ENCODE results near the gene MEIKIN. TPM values are rescaled to one million over a fixed set of nuclear protein-coding genes. Genes with fewer than 3 reads are reported as not detected.

The MEIKIN gene
- total RNA-seq, 5 donors from 2014 or later (not counting 1 experiment from before 2014, with no cell fraction given): 0.22 to 1.6 (median 0.73) TPM; not detected in 1

GRCh38 chr5:131974622-131974955 is 29.1 kb upstream of the MEIKIN start:
- WGBS (ENCODE audit: insufficient coverage): 44% methylated on average over 3 of the region's 5 CpGs
- Mint-ChIP-seq H3K4me3 (peak overlapping the region; percentile 80 to 91 (median 90)), H3K4me1 (peaks cover 73 to 80% (median 73%) of the 10 kb centered on the region in 3 donors), H3K27ac (peak overlapping the region; percentile 94 to 100), H3K27me3 (no peaks in the 10 kb centered on the region), H3K36me3 (peaks cover 29% of the 10 kb centered on the region), H3K9me3 (no peaks in the 10 kb centered on the region)
- POLR2A ChIA-PET: no interaction called here
- peak in 6 of 35 experiments; percentile 4 to 41 (median 20) for DNase-seq
- peak; percentile 52 to 61 (median 56) for ATAC-seq (replicated peaks in 1 of 4)
- Histone ChIP-seq H3K4me3 (ENCODE audit: control insufficient read depth in 1 of 2, extremely low read depth in 1 of 2, low read length in 1 of 2) (peak overlapping the region in 1 of 2 donors; percentile 44), H3K36me3 (ENCODE audit: control insufficient read depth in 2 of 2, extremely low read depth in 1 of 2, insufficient read depth in 1 of 2, low read length in 1 of 2) (peaks cover 0 to 9% of the 10 kb centered on the region in 2 donors), H3K27ac (ENCODE audit: low read length) (peak overlapping the region; percentile 83), H3K4me1 (ENCODE audit: control insufficient read depth in 1 of 2, extremely low read depth in 1 of 2, insufficient read depth in 2 of 2, low read length in 2 of 2) (peaks cover 16 to 39% of the 10 kb centered on the region in 2 experiments), H3K27me3 (replicated peaks in 1 of 2; ENCODE audit: control insufficient read depth in 2 of 2, extremely low read depth in 1 of 2, insufficient read depth in 2 of 2, low read length in 1 of 2) (no peaks in the 10 kb centered on the region), H3K9me3 (no peaks in the 10 kb centered on the region)
- CTCF ChIA-PET: interaction anchor here in 1 of 2 donors (1.6 kb wide), 1 partner anchor 33 kb away, joined by 5 read pairs; no protein-coding TSS in a partner anchor

- DNase-seq: no peak
- peak overlapping the region; percentile 83 for H3K27ac ChIP-seq (ENCODE audit: low read length)
- 80% methylated on average over 1 of the region's 1 CpG for WGBS (ENCODE audit: insufficient coverage)
- peaks cover 16 to 39% of the 10 kb centered on the region in 2 experiments for H3K4me1 ChIP-seq (ENCODE audit: control insufficient read depth in 1 of 2, extremely low read depth in 1 of 2, insufficient read depth in 2 of 2, low read length in 2 of 2)
- POLR2A ChIA-PET: no interaction called here
- peaks cover 30% of the 10 kb centered on the region for H3K36me3 Mint-ChIP-seq
- H3K4me3 ChIP-seq (ENCODE audit: control insufficient read depth in 1 of 2, extremely low read depth in 1 of 2, low read length in 1 of 2): peak overlapping the region in 1 of 2 donors; percentile 44
- no peaks in the 10 kb centered on the region for H3K9me3 ChIP-seq
- no peak for ATAC-seq (replicated peaks in 1 of 4)
- peaks cover 0 to 9% of the 10 kb centered on the region in 2 donors for H3K36me3 ChIP-seq (ENCODE audit: control insufficient read depth in 2 of 2, extremely low read depth in 1 of 2, insufficient read depth in 1 of 2, low read length in 1 of 2)
- H3K27me3 Mint-ChIP-seq: no peaks in the 10 kb centered on the region
- no peaks in the 10 kb centered on the region for H3K27me3 ChIP-seq (replicated peaks in 1 of 2; ENCODE audit: control insufficient read depth in 2 of 2, extremely low read depth in 1 of 2, insufficient read depth in 2 of 2, low read length in 1 of 2)
- H3K27ac Mint-ChIP-seq: peak overlapping the region; percentile 94 to 100
- CTCF ChIA-PET: interaction anchor here in 1 of 2 donors (1.6 kb wide), 1 partner anchor 34 kb away, joined by 5 read pairs; no protein-coding TSS in a partner anchor
- no peaks in the 10 kb centered on the region for H3K9me3 Mint-ChIP-seq
- peaks cover 73 to 81% (median 74%) of the 10 kb centered on the region in 3 donors for H3K4me1 Mint-ChIP-seq
- H3K4me3 Mint-ChIP-seq: peak overlapping the region; percentile 80 to 91 (median 90)
These were observed 28.6 kb upstream of the MEIKIN start for GRCh38 chr5:131974016-131974415.

GRCh38 chr5:131973089-131973712 is 27.7 kb upstream of the MEIKIN start:
- no peaks in the 10 kb centered on the region for H3K9me3 Mint-ChIP-seq
- DNase-seq: no peak
- peaks cover 0 to 9% of the 10 kb centered on the region in 2 donors for H3K36me3 ChIP-seq (ENCODE audit: control insufficient read depth in 2 of 2, extremely low read depth in 1 of 2, insufficient read depth in 1 of 2, low read length in 1 of 2)
- H3K36me3 Mint-ChIP-seq: peaks cover 38% of the 10 kb centered on the region
- no peaks in the 10 kb centered on the region for H3K27me3 Mint-ChIP-seq
- no peak overlapping the region for H3K4me3 ChIP-seq (ENCODE audit: control insufficient read depth in 1 of 2, extremely low read depth in 1 of 2, low read length in 1 of 2)
- H3K4me3 Mint-ChIP-seq: peak overlapping the region; percentile 37 to 90 (median 40)
- ChIA-PET CTCF (interaction anchor here (1.2 to 1.6 kb wide), 2 partner anchors 35 to 384 kb away, joined by 3 to 5 read pairs; no protein-coding TSS in a partner anchor), POLR2A (no interaction called here)
- H3K27ac Mint-ChIP-seq: peak overlapping the region; percentile 94 to 100
- H3K4me1 Mint-ChIP-seq: peaks cover 71 to 78% (median 75%) of the 10 kb centered on the region in 3 donors
- ATAC-seq (replicated peaks in 1 of 4): no peak
- H3K27me3 ChIP-seq (replicated peaks in 1 of 2; ENCODE audit: control insufficient read depth in 2 of 2, extremely low read depth in 1 of 2, insufficient read depth in 2 of 2, low read length in 1 of 2): no peaks in the 10 kb centered on the region
- H3K9me3 ChIP-seq: no peaks in the 10 kb centered on the region
- WGBS (ENCODE audit: insufficient coverage): 99% methylated on average over 6 of the region's 9 CpGs
- H3K4me1 ChIP-seq (ENCODE audit: control insufficient read depth in 1 of 2, extremely low read depth in 1 of 2, insufficient read depth in 2 of 2, low read length in 2 of 2): peaks cover 16 to 39% of the 10 kb centered on the region in 2 experiments
- peak overlapping the region; percentile 83 for H3K27ac ChIP-seq (ENCODE audit: low read length)

DNA sequence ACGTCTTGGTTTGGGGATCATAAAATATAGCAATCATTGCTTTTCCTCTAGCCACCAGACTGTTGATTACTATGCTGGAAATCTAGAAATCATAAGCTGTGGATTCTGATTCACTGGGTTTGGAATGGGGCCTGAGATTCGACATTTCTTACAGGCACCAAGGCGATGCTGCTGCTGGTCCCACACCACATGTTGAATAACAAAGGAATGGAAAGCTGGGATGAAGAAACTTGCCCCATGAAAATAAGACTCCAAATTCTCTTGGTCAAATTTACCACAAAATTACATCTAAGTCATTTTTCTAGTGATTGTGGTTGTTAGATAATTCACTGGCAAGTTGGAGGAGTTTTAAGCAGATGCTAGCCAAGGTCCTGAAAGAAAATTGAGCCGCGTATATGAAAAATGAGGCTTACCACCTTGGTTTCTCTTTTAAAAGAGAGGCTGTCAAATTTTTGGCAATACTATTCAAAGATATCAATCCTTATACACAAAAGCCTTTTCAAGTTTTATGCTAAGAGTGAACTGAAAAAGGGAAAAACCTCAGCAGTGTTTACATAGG is 23.0 kb upstream of the MEIKIN start:
- H3K4me1 ChIP-seq (ENCODE audit: control insufficient read depth in 1 of 2, extremely low read depth in 1 of 2, insufficient read depth in 2 of 2, low read length in 2 of 2): peaks cover 0 to 2% of the 10 kb centered on the region in 2 experiments
- no peaks in the 10 kb centered on the region for H3K27me3 ChIP-seq (replicated peaks in 1 of 2; ENCODE audit: control insufficient read depth in 2 of 2, extremely low read depth in 1 of 2, insufficient read depth in 2 of 2, low read length in 1 of 2)
- WGBS (ENCODE audit: insufficient coverage): no CpG with 5 or more reads among the region's 5 CpGs
- peaks cover 0 to 23% of the 10 kb centered on the region in 2 donors for H3K36me3 ChIP-seq (ENCODE audit: control insufficient read depth in 2 of 2, extremely low read depth in 1 of 2, insufficient read depth in 1 of 2, low read length in 1 of 2)
- Mint-ChIP-seq H3K4me1 (peaks cover 28 to 31% (median 31%) of the 10 kb centered on the region in 3 donors), H3K27ac (peak overlapping the region in 1 of 2 donors; percentile 49), H3K36me3 (peaks cover 71% of the 10 kb centered on the region), H3K4me3 (no peak overlapping the region), H3K27me3 (no peaks in the 10 kb centered on the region), H3K9me3 (no peaks in the 10 kb centered on the region)
- H3K4me3 ChIP-seq (ENCODE audit: control insufficient read depth in 1 of 2, extremely low read depth in 1 of 2, low read length in 1 of 2): no peak overlapping the region
- no peak for DNase-seq
- no peak for ATAC-seq (replicated peaks in 1 of 4)
- ChIA-PET POLR2A (no interaction called here), CTCF (no interaction called here)
- H3K27ac ChIP-seq (ENCODE audit: low read length): no peak overlapping the region
- no peaks in the 10 kb centered on the region for H3K9me3 ChIP-seq

GRCh38 chr5:131966551-131966950 is 21.1 kb upstream of the MEIKIN start:
- Mint-ChIP-seq H3K4me3 (no peak overlapping the region), H3K9me3 (no peaks in the 10 kb centered on the region)

DNA sequence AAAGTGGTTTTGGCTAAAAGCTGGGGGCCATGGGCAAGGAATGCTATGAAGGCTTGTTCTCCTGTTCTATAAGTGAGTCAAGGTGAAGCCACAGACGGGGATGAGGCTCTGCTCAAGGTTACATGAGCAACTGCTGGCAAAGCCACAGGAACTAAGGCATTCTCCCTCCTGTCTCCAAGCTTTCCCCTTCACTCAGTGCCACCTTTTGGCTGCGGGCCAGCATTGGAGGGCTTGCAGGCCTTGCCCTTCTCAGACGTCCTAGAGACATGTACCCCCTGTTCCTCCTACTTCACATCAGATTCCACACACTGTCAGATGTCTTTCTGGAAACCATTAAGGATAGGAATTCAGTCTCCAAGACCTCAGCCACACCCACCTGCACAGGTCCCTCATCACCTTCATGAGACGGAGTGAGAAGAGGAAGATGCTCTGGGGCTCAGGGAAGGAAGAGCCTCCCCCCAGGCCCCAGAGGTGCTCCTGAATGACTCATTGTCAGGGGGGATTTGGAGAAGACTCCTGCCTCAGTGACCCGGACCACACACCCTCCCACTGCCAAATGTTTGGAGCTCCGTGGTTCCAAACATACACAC is 20.5 kb upstream of the MEIKIN start:
- ATAC-seq (replicated peaks in 1 of 4) (no peak), DNase-seq (no peak)
- 100% methylated on average over 1 of the region's 6 CpGs for WGBS (ENCODE audit: insufficient coverage)
- Mint-ChIP-seq H3K27me3 (no peaks in the 10 kb centered on the region), H3K27ac (no peak overlapping the region), H3K4me3 (no peak overlapping the region), H3K36me3 (peaks cover 60% of the 10 kb centered on the region), H3K4me1 (peaks cover 9 to 11% (median 9%) of the 10 kb centered on the region in 3 donors), H3K9me3 (no peaks in the 10 kb centered on the region)
- peaks cover 0 to 24% of the 10 kb centered on the region in 2 donors for H3K36me3 ChIP-seq (ENCODE audit: control insufficient read depth in 2 of 2, extremely low read depth in 1 of 2, insufficient read depth in 1 of 2, low read length in 1 of 2)
- ChIA-PET POLR2A (no interaction called here), CTCF (no interaction called here)
- no peaks in the 10 kb centered on the region for H3K9me3 ChIP-seq
- H3K27ac ChIP-seq (ENCODE audit: low read length): no peak overlapping the region
- H3K4me1 ChIP-seq (ENCODE audit: control insufficient read depth in 1 of 2, extremely low read depth in 1 of 2, insufficient read depth in 2 of 2, low read length in 2 of 2): no peaks in the 10 kb centered on the region
- no peaks in the 10 kb centered on the region for H3K27me3 ChIP-seq (replicated peaks in 1 of 2; ENCODE audit: control insufficient read depth in 2 of 2, extremely low read depth in 1 of 2, insufficient read depth in 2 of 2, low read length in 1 of 2)
- H3K4me3 ChIP-seq (ENCODE audit: control insufficient read depth in 1 of 2, extremely low read depth in 1 of 2, low read length in 1 of 2): no peak overlapping the region

More at GRCh38 chr5:131966551-131966950, 21.1 kb upstream of the MEIKIN start:
- no peaks in the 10 kb centered on the region for H3K27me3 ChIP-seq (replicated peaks in 1 of 2; ENCODE audit: control insufficient read depth in 2 of 2, extremely low read depth in 1 of 2, insufficient read depth in 2 of 2, low read length in 1 of 2)
- H3K27ac ChIP-seq (ENCODE audit: low read length): no peak overlapping the region
- peaks cover 0 to 27% of the 10 kb centered on the region in 2 donors for H3K36me3 ChIP-seq (ENCODE audit: control insufficient read depth in 2 of 2, extremely low read depth in 1 of 2, insufficient read depth in 1 of 2, low read length in 1 of 2)
- H3K4me1 ChIP-seq (ENCODE audit: control insufficient read depth in 1 of 2, extremely low read depth in 1 of 2, insufficient read depth in 2 of 2, low read length in 2 of 2): no peaks in the 10 kb centered on the region
- no CpG with 5 or more reads among the region's 1 CpG for WGBS (ENCODE audit: insufficient coverage)
- DNase-seq (no peak), ATAC-seq (replicated peaks in 1 of 4) (no peak)
- no peaks in the 10 kb centered on the region for H3K27me3 Mint-ChIP-seq
- no peak overlapping the region for H3K27ac Mint-ChIP-seq
- H3K36me3 Mint-ChIP-seq: peaks cover 65% of the 10 kb centered on the region
- ChIA-PET POLR2A (interaction anchor here in 1 of 2 donors (0.6 kb wide), 1 partner anchor 100 kb away, joined by 3 read pairs; no protein-coding TSS in a partner anchor), CTCF (no interaction called here)
- no peaks in the 10 kb centered on the region for H3K9me3 ChIP-seq
- no peak overlapping the region for H3K4me3 ChIP-seq (ENCODE audit: control insufficient read depth in 1 of 2, extremely low read depth in 1 of 2, low read length in 1 of 2)
- H3K4me1 Mint-ChIP-seq: peaks cover 11 to 16% (median 14%) of the 10 kb centered on the region in 3 donors
